GM12878 (cell line): ENCODE data around the gene TLR1. TPM values are rescaled to one million over a fixed set of nuclear protein-coding genes. Genes with fewer than 3 reads are reported as not detected.
A peak's percentile ranks its signal among the peaks of the same experiment; 100 is the strongest.

ENCODE experiments used
- BACH1 ChIP-seq: fragments of 450-650 bp; IDR thresholded peaks from 2 replicates; pipeline ENCODE4 v1.6.1; 2017; ENCODE audit warnings: mild to moderate bottlenecking, borderline replicate concordance
- CBFB ChIP-seq: IDR thresholded peaks from 2 replicates; pipeline ENCODE4 v1.6.1; 2016; ENCODE audit warnings: antibody characterized with exemption, low read depth
- CBX5 ChIP-seq: sonication (generic); IDR thresholded peaks from 2 replicates; pipeline ENCODE4 v1.6.1; 2016; ENCODE audit warnings: low read depth, moderate library complexity, mild to moderate bottlenecking, inconsistent platforms
- CREM ChIP-seq: IDR thresholded peaks from 2 replicates; pipeline ENCODE4 v1.6.1; 2014; ENCODE audit warnings: antibody characterized with exemption, low read depth
- EED ChIP-seq: sonication (generic); IDR thresholded peaks from 2 replicates; pipeline ENCODE4 v1.6.1; 2016; ENCODE audit warnings: antibody characterized with exemption, low read depth
- ETV6 ChIP-seq, 2 experiments: fragments of 450-650 bp in 1 of 2; IDR thresholded peaks in 1 of 2; conservative IDR thresholded peaks in 1 of 2; 2 replicates each; pipeline ENCODE4 v1.6.1; 2014; ENCODE audit warnings: antibody characterized with exemption in 1 of 2, borderline replicate concordance in 1 of 2, low read depth in 1 of 2, mild to moderate bottlenecking in 1 of 2, moderate library complexity in 1 of 2
- IKZF2 ChIP-seq, 2 experiments: fragments of 450-650 bp; IDR thresholded peaks; 2 replicates each; pipeline ENCODE4 v1.6.1; 2017; ENCODE audit warnings: mild to moderate bottlenecking in 2 of 2, moderate library complexity in 2 of 2
- MEF2A ChIP-seq: IDR thresholded peaks from 2 replicates; pipeline ENCODE4 v1.6.1; 2011; ENCODE audit warnings: low read depth, mild to moderate bottlenecking, low read length, moderate library complexity; ENCODE audit not compliant: insufficient read depth
- MEF2B ChIP-seq: fragments of 450-650 bp; IDR thresholded peaks from 2 replicates; pipeline ENCODE4 v1.6.1; 2018; ENCODE audit warnings: mild to moderate bottlenecking, moderate library complexity; ENCODE audit not compliant: partially characterized antibody, poor library complexity, severe bottlenecking
- NR2F1 ChIP-seq: fragments of 450-650 bp; conservative IDR thresholded peaks from 2 replicates; pipeline ENCODE4 v1.6.1; 2017; ENCODE audit warnings: mild to moderate bottlenecking
- NRF1 ChIP-seq: conservative IDR thresholded peaks from 2 replicates; pipeline ENCODE4 v1.6.1; 2011; ENCODE audit warnings: mild to moderate bottlenecking, low read depth, low read length, improper control_type of control experiment
- PML ChIP-seq: IDR thresholded peaks from 2 replicates; pipeline ENCODE4 v1.6.1; 2012; ENCODE audit warnings: low read length, inconsistent platforms
- RUNX3 ChIP-seq: IDR thresholded peaks from 2 replicates; pipeline ENCODE4 v1.6.1; 2012; ENCODE audit warnings: low read length, inconsistent platforms
- SPI1 ChIP-seq: IDR thresholded peaks from 2 replicates; pipeline ENCODE4 v1.6.1; 2011; ENCODE audit warnings: low read depth, mild to moderate bottlenecking, low read length, moderate library complexity, borderline replicate concordance; ENCODE audit not compliant: insufficient read depth
- SRF ChIP-seq, 2 experiments: IDR thresholded peaks; 2 replicates each; pipeline ENCODE4 v1.6.1; 2011; ENCODE audit warnings: low read depth in 2 of 2, low read length in 2 of 2, mild to moderate bottlenecking in 1 of 2, moderate library complexity in 1 of 2
- TCF12 ChIP-seq: IDR thresholded peaks from 2 replicates; pipeline ENCODE4 v1.6.1; 2011; ENCODE audit warnings: low read depth, mild to moderate bottlenecking, low read length
- TCF3 ChIP-seq: IDR thresholded peaks from 2 replicates; pipeline ENCODE4 v1.6.1; 2012; ENCODE audit warnings: low read depth, mild to moderate bottlenecking, low read length, borderline replicate concordance; ENCODE audit not compliant: insufficient read depth
- polyA plus RNA-seq, 11 experiments: library from polyadenylated mRNA; depleted of rRNA in 4 of 11; unstranded in 6 of 11; stranded (reverse) in 5 of 11; fragments of >200 nt; fragmentation: Nextera tagmentation in 4 of 11; fragmentation: Illumina TruSeq in 1 of 11; extraction: Ambion mirVana in 4 of 11; extraction: Trizol in 1 of 11; gene quantifications; 1 replicate in 1 of 11; 2 replicates in 10 of 11; pipeline versions ENCODE4 v1.2.1 to v1.2.3, GENCODE V29; 2011 to 2016; ENCODE audit warnings: inconsistent platforms in 2 of 11, missing spikeins in 2 of 11, low read depth in 1 of 11
- total RNA-seq, 4 experiments: library from RNA; depleted of rRNA in 3 of 4; stranded (reverse); fragments of >200 nt in 3 of 4; fragmentation: Illumina TruSeq in 1 of 4; extraction: Trizol in 1 of 4; gene quantifications; 2 replicates each; pipeline versions ENCODE4 v1.2.1 to v1.2.3, GENCODE V29; 2013 to 2021
- TF ChIP-seq, protein P1 (sequence below): IDR thresholded peaks from 2 replicates; pipeline ENCODE4 v1.6.1; 2012; ENCODE audit warnings: low read length, inconsistent platforms
- TF ChIP-seq, protein P2 (sequence below): fragments of 450-650 bp; IDR thresholded peaks from 2 replicates; pipeline ENCODE4 v1.6.1; 2014; ENCODE audit warnings: mild to moderate bottlenecking

TLR1 gene
- total and polyA plus RNA-seq, 10 of the 15 experiments (the other 5 are each of a cell fraction or from before 2014, with no cell fraction given), result 9.3 to 57.1 (median 20.4) TPM

DNA sequence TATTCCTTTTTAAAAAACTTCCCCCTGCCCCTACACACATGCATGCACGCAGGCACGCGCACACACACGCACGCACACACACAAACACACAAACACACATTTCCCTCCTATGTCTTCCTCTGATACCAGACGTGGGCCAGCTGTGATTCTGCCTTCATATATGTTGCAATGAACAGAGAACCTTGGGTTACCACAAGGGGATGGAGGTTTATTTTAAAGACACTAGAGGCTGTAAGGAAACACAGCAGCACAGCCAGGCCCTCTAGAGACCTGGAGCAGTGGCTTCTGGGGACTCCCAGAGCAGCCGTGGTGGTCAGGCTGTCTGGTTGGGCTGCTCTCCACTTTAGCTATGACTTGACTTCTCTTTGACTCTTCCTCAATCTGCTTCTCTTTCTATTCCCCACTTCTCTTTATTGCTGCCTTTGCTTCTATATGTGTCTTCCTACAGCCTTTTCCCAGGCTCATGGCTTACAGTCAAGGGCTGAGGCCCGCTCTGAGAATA is 18.6 kb downstream of the TLR1 start (continued):
- 0 out of 4 replicates have a peak, but pooled peaks of 1 of the 2 experiments have one; percentile 19 for TF ChIP-seq SRF (IDR thresholded peaks at IDR 0.05; ENCODE audit: low read depth in 2 of 2, low read length in 2 of 2)
- TF ChIP-seq CBFB, result peak; percentile 77
- peak; percentile 65; the same call in 1 of the 2 replicates for TF ChIP-seq CREM
- TF ChIP-seq TCF3, result 0 out of 2 replicates have a peak, but pooled peaks have one; percentile 38
- TF ChIP-seq NR2F1, result no peak
- TF ChIP-seq ETV6 (conservative IDR thresholded peaks at IDR 0.05 in 1 of 2, IDR thresholded peaks at IDR 0.05 in 1 of 2; ENCODE audit: borderline replicate concordance in 1 of 2, low read depth in 1 of 2), result peak in 1 of 2 experiments; percentile 57; a peak in 1 of 4 replicates
- peak; percentile 95 for TF ChIP-seq EED
- TF ChIP-seq PML, result peak; percentile 26; the same call in 1 of the 2 replicates
- TF ChIP-seq RUNX3, result peak; percentile 94
- TF ChIP-seq, protein P1, sequence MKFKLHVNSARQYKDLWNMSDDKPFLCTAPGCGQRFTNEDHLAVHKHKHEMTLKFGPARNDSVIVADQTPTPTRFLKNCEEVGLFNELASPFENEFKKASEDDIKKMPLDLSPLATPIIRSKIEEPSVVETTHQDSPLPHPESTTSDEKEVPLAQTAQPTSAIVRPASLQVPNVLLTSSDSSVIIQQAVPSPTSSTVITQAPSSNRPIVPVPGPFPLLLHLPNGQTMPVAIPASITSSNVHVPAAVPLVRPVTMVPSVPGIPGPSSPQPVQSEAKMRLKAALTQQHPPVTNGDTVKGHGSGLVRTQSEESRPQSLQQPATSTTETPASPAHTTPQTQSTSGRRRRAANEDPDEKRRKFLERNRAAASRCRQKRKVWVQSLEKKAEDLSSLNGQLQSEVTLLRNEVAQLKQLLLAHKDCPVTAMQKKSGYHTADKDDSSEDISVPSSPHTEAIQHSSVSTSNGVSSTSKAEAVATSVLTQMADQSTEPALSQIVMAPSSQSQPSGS, result peak; percentile 97
- no peak for TF ChIP-seq BACH1
- 0 out of 2 replicates have a peak, but pooled peaks have one; percentile 82 for TF ChIP-seq CBX5
- peak; percentile 28; the same call in 1 of the 2 replicates for TF ChIP-seq TCF12
- peak; percentile 48 for TF ChIP-seq MEF2B
- TF ChIP-seq NRF1, result no peak
- peak in 1 of 2 experiments; percentile 24; a peak in 1 of 4 replicates for TF ChIP-seq IKZF2 (IDR thresholded peaks at IDR 0.05)
- TF ChIP-seq, protein P2, sequence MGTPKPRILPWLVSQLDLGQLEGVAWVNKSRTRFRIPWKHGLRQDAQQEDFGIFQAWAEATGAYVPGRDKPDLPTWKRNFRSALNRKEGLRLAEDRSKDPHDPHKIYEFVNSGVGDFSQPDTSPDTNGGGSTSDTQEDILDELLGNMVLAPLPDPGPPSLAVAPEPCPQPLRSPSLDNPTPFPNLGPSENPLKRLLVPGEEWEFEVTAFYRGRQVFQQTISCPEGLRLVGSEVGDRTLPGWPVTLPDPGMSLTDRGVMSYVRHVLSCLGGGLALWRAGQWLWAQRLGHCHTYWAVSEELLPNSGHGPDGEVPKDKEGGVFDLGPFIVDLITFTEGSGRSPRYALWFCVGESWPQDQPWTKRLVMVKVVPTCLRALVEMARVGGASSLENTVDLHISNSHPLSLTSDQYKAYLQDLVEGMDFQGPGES, result no peak
- TF ChIP-seq SPI1, result peak; percentile 86
- TF ChIP-seq MEF2A, result peak; percentile 58; the same call in 1 of the 2 replicates
- TF ChIP-seq, all 136 proteins: peak for 26
